ENCODE results near the gene PCSK1. TPM values are rescaled to one million over a fixed set of nuclear protein-coding genes. Genes with fewer than 3 reads are reported as not detected.
A peak's percentile ranks its signal among the peaks of the same experiment; 100 is the strongest.

Gene PCSK1
- total RNA-seq, 2 donors from 2014 or later: 0.52 to 4.0 TPM

GRCh38 chr5:96432216-96433065, 607 bp downstream of the PCSK1 start:
- Histone ChIP-seq H3K36me3 (no peaks in the 10 kb centered on the region), H3K4me1 (peaks cover 0 to 30% of the 10 kb centered on the region in 2 donors), H3K27ac (no peak overlapping the region), H3K4me3 (peak overlapping the region in 1 of 2 donors; percentile 7), H3K9me3 (no peaks in the 10 kb centered on the region), H3K27me3 (peaks cover 0 to 7% of the 10 kb centered on the region in 2 donors)
- TF ChIP-seq CTCF (IDR thresholded peaks at IDR 0.05): no peak
- no peak for DNase-seq (ENCODE audit: low spot score)

GRCh38 chr5:96431376-96432187, 1.5 kb downstream of the PCSK1 start:
- Histone ChIP-seq H3K27me3 (peaks cover 0 to 7% of the 10 kb centered on the region in 2 donors), H3K27ac (no peak overlapping the region)
- DNase-seq (ENCODE audit: low spot score): no peak

GRCh38 chr5:96427824-96428223, 5.2 kb downstream of the PCSK1 start:
- Histone ChIP-seq H3K36me3 (no peaks in the 10 kb centered on the region), H3K4me1 (peaks cover 0 to 13% of the 10 kb centered on the region in 2 donors), H3K27ac (no peak overlapping the region), H3K4me3 (no peak overlapping the region), H3K27me3 (peaks cover 0 to 2% of the 10 kb centered on the region in 2 donors), H3K9me3 (no peaks in the 10 kb centered on the region)
- TF ChIP-seq CTCF (IDR thresholded peaks at IDR 0.05): no peak
- DNase-seq (ENCODE audit: low spot score): no peak

More at GRCh38 chr5:96431376-96432187, 1.5 kb downstream of the PCSK1 start:
- Histone ChIP-seq H3K4me3 (peak overlapping the region in 1 of 2 donors; percentile 7), H3K4me1 (peaks cover 0 to 30% of the 10 kb centered on the region in 2 donors), H3K36me3 (no peaks in the 10 kb centered on the region), H3K9me3 (no peaks in the 10 kb centered on the region)
- TF ChIP-seq CTCF (IDR thresholded peaks at IDR 0.05): no peak

GRCh38 chr5:96426831-96427230, 6.2 kb downstream of the PCSK1 start:
- no peak for TF ChIP-seq CTCF (IDR thresholded peaks at IDR 0.05)
- Histone ChIP-seq H3K27ac (no peak overlapping the region), H3K9me3 (no peaks in the 10 kb centered on the region), H3K4me1 (peaks cover 0 to 3% of the 10 kb centered on the region in 2 donors), H3K27me3 (no peaks in the 10 kb centered on the region), H3K4me3 (no peak overlapping the region), H3K36me3 (no peaks in the 10 kb centered on the region)
- DNase-seq (ENCODE audit: low spot score): no peak

- H3K27me3 ChIP-seq: no peaks in the 10 kb centered on the region
- H3K36me3 ChIP-seq: no peaks in the 10 kb centered on the region
- H3K27ac ChIP-seq: no peak overlapping the region
- no peak for DNase-seq (ENCODE audit: low spot score)
- no peaks in the 10 kb centered on the region for H3K4me1 ChIP-seq
- H3K9me3 ChIP-seq: no peaks in the 10 kb centered on the region
- no peak overlapping the region for H3K4me3 ChIP-seq
- no peak for TF ChIP-seq CTCF (IDR thresholded peaks at IDR 0.05)
Measured at GRCh38 chr5:96425443-96425842, 7.6 kb downstream of the PCSK1 start.

Data from right atrium auricular region (tissue), 2 donors.